ENCODE measurements around the gene COPS8. TPM values are rescaled to one million over a fixed set of nuclear protein-coding genes. Genes with fewer than 3 reads are reported as not detected.

Gene COPS8
- total RNA-seq, 1 donor from 2014 or later = 59.2 TPM

- Mint-ChIP-seq H3K9me3 (no peaks in the 10 kb centered on the region), H3K4me1 (ENCODE audit: low read depth) (no peaks in the 10 kb centered on the region), H3K27ac (no peak overlapping the region), H3K36me3 (ENCODE audit: low read depth) (no peaks in the 10 kb centered on the region), H3K27me3 (ENCODE audit: insufficient read depth) (no peaks in the 10 kb centered on the region), H3K4me3 (no peak overlapping the region)
- DNase-seq (ENCODE audit: low spot score) = no peak
- intact Hi-C loops (cut with micrococcal nuclease) = no loop called here
Observed at GRCh38 chr2:237134321-237135230, 48.9 kb downstream of the COPS8 start.

GRCh38 chr2:237136824-237137223 lies 51.1 kb downstream of the COPS8 start:
- peaks cover 3% of the 10 kb centered on the region for H3K4me1 Mint-ChIP-seq (ENCODE audit: low read depth)
- H3K27ac Mint-ChIP-seq = no peak overlapping the region
- no peak for DNase-seq (ENCODE audit: low spot score)
- H3K27me3 Mint-ChIP-seq (ENCODE audit: insufficient read depth) = no peaks in the 10 kb centered on the region
- H3K9me3 Mint-ChIP-seq = no peaks in the 10 kb centered on the region
- intact Hi-C loops (cut with micrococcal nuclease) = no loop called here
- H3K36me3 Mint-ChIP-seq (ENCODE audit: low read depth) = no peaks in the 10 kb centered on the region
- H3K4me3 Mint-ChIP-seq = no peak overlapping the region

- intact Hi-C loops (cut with micrococcal nuclease) = no loop called here
- H3K4me1 Mint-ChIP-seq (ENCODE audit: low read depth) = peaks cover 7% of the 10 kb centered on the region
- H3K27ac Mint-ChIP-seq = no peak overlapping the region
- H3K9me3 Mint-ChIP-seq = no peaks in the 10 kb centered on the region
- H3K27me3 Mint-ChIP-seq (ENCODE audit: insufficient read depth) = no peaks in the 10 kb centered on the region
- DNase-seq (ENCODE audit: low spot score) = no peak
- H3K4me3 Mint-ChIP-seq = no peak overlapping the region
- no peaks in the 10 kb centered on the region for H3K36me3 Mint-ChIP-seq (ENCODE audit: low read depth)
Observed at GRCh38 chr2:237137626-237138323, 52.1 kb downstream of the COPS8 start.

- H3K9me3 Mint-ChIP-seq = no peaks in the 10 kb centered on the region
- peaks cover 4% of the 10 kb centered on the region for H3K27me3 Mint-ChIP-seq (ENCODE audit: insufficient read depth)
- H3K36me3 Mint-ChIP-seq (ENCODE audit: low read depth) = no peaks in the 10 kb centered on the region
- H3K27ac Mint-ChIP-seq = no peak overlapping the region
- H3K4me1 Mint-ChIP-seq (ENCODE audit: low read depth) = peaks cover 7% of the 10 kb centered on the region
- intact Hi-C loops (cut with micrococcal nuclease) = no loop called here
- no peak overlapping the region for H3K4me3 Mint-ChIP-seq
- no peak for DNase-seq (ENCODE audit: low spot score)
Observed at GRCh38 chr2:237139123-237139675, 53.5 kb downstream of the COPS8 start.

- H3K4me1 Mint-ChIP-seq (ENCODE audit: low read depth) = peaks cover 7% of the 10 kb centered on the region
Observed at GRCh38 chr2:237140689-237141285, 55.1 kb downstream of the COPS8 start.

GRCh38 chr2:237141571-237142051 lies 55.9 kb downstream of the COPS8 start:
- Mint-ChIP-seq H3K27me3 (ENCODE audit: insufficient read depth) (peaks cover 7% of the 10 kb centered on the region), H3K36me3 (ENCODE audit: low read depth) (no peaks in the 10 kb centered on the region), H3K4me3 (no peak overlapping the region), H3K27ac (no peak overlapping the region), H3K4me1 (ENCODE audit: low read depth) (peaks cover 7% of the 10 kb centered on the region), H3K9me3 (peaks cover 10% of the 10 kb centered on the region)
- no peak for DNase-seq (ENCODE audit: low spot score)
- intact Hi-C loops (cut with micrococcal nuclease) = no loop called here

More at GRCh38 chr2:237140689-237141285, 55.1 kb downstream of the COPS8 start:
- Mint-ChIP-seq H3K9me3 (peaks cover 1% of the 10 kb centered on the region), H3K4me3 (no peak overlapping the region), H3K36me3 (ENCODE audit: low read depth) (no peaks in the 10 kb centered on the region), H3K27ac (no peak overlapping the region), H3K27me3 (ENCODE audit: insufficient read depth) (peaks cover 4% of the 10 kb centered on the region)
- DNase-seq (ENCODE audit: low spot score) = no peak
- intact Hi-C loops (cut with micrococcal nuclease) = no loop called here

- peaks cover 7% of the 10 kb centered on the region for H3K4me1 Mint-ChIP-seq (ENCODE audit: low read depth)
- DNase-seq (ENCODE audit: low spot score) = no peak
- intact Hi-C loops (cut with micrococcal nuclease) = no loop called here
- no peaks in the 10 kb centered on the region for H3K36me3 Mint-ChIP-seq (ENCODE audit: low read depth)
- H3K27ac Mint-ChIP-seq = no peak overlapping the region
- H3K9me3 Mint-ChIP-seq = peaks cover 22% of the 10 kb centered on the region
- H3K4me3 Mint-ChIP-seq = no peak overlapping the region
- peaks cover 7% of the 10 kb centered on the region for H3K27me3 Mint-ChIP-seq (ENCODE audit: insufficient read depth)
Observed at GRCh38 chr2:237143118-237143517, 57.4 kb downstream of the COPS8 start.

GRCh38 chr2:237143676-237144440 lies 58.2 kb downstream of the COPS8 start:
- H3K9me3 Mint-ChIP-seq = peaks cover 24% of the 10 kb centered on the region
- peaks cover 7% of the 10 kb centered on the region for H3K4me1 Mint-ChIP-seq (ENCODE audit: low read depth)
- intact Hi-C loops (cut with micrococcal nuclease) = no loop called here
- no peak overlapping the region for H3K27ac Mint-ChIP-seq
- peaks cover 7% of the 10 kb centered on the region for H3K27me3 Mint-ChIP-seq (ENCODE audit: insufficient read depth)
- no peaks in the 10 kb centered on the region for H3K36me3 Mint-ChIP-seq (ENCODE audit: low read depth)
- DNase-seq (ENCODE audit: low spot score) = no peak
- no peak overlapping the region for H3K4me3 Mint-ChIP-seq

- intact Hi-C loops (cut with micrococcal nuclease) = no loop called here
- H3K9me3 Mint-ChIP-seq = peaks cover 24% of the 10 kb centered on the region
Observed at GRCh38 chr2:237144516-237144915, 58.8 kb downstream of the COPS8 start.

GRCh38 chr2:237147317-237147716 lies 61.6 kb downstream of the COPS8 start:
- Mint-ChIP-seq H3K4me1 (ENCODE audit: low read depth) (peaks cover 15% of the 10 kb centered on the region), H3K9me3 (peaks cover 24% of the 10 kb centered on the region), H3K4me3 (no peak overlapping the region), H3K27ac (no peak overlapping the region), H3K27me3 (ENCODE audit: insufficient read depth) (peaks cover 7% of the 10 kb centered on the region), H3K36me3 (ENCODE audit: low read depth) (no peaks in the 10 kb centered on the region)
- DNase-seq (ENCODE audit: low spot score) = no peak
- intact Hi-C loops (cut with micrococcal nuclease) = loop anchor here (5.0 kb wide), 1 partner anchor 540 kb away; no protein-coding TSS in a partner anchor

More at GRCh38 chr2:237144516-237144915, 58.8 kb downstream of the COPS8 start:
- Mint-ChIP-seq H3K27ac (no peak overlapping the region), H3K27me3 (ENCODE audit: insufficient read depth) (peaks cover 7% of the 10 kb centered on the region), H3K36me3 (ENCODE audit: low read depth) (no peaks in the 10 kb centered on the region), H3K4me3 (no peak overlapping the region), H3K4me1 (ENCODE audit: low read depth) (peaks cover 13% of the 10 kb centered on the region)
- no peak for DNase-seq (ENCODE audit: low spot score)

GRCh38 chr2:237148624-237149023 lies 62.9 kb downstream of the COPS8 start:
- intact Hi-C loops (cut with micrococcal nuclease) = loop anchor here (1.0 to 5.0 kb wide), 3 partner anchors 280 to 539 kb away; no protein-coding TSS in a partner anchor
- no peak for DNase-seq (ENCODE audit: low spot score)
- Mint-ChIP-seq H3K27me3 (ENCODE audit: insufficient read depth) (peaks cover 3% of the 10 kb centered on the region), H3K4me1 (ENCODE audit: low read depth) (peaks cover 15% of the 10 kb centered on the region), H3K4me3 (no peak overlapping the region), H3K27ac (peak overlapping the region; percentile 54), H3K36me3 (ENCODE audit: low read depth) (no peaks in the 10 kb centered on the region), H3K9me3 (peaks cover 24% of the 10 kb centered on the region)

- peak overlapping the region; percentile 74 for H3K27ac Mint-ChIP-seq
- peaks cover 21% of the 10 kb centered on the region for H3K4me1 Mint-ChIP-seq (ENCODE audit: low read depth)
- H3K4me3 Mint-ChIP-seq = no peak overlapping the region
- peaks cover 3% of the 10 kb centered on the region for H3K27me3 Mint-ChIP-seq (ENCODE audit: insufficient read depth)
- no peak for DNase-seq (ENCODE audit: low spot score)
- intact Hi-C loops (cut with micrococcal nuclease) = loop anchor here (1.0 to 5.0 kb wide), 3 partner anchors 279 to 538 kb away; no protein-coding TSS in a partner anchor
- no peaks in the 10 kb centered on the region for H3K36me3 Mint-ChIP-seq (ENCODE audit: low read depth)
- H3K9me3 Mint-ChIP-seq = peaks cover 24% of the 10 kb centered on the region
Observed at GRCh38 chr2:237149425-237149824, 63.7 kb downstream of the COPS8 start.
